Stimulated activated naive CD8-positive, alpha-beta T cell treated with anti-CD3 and anti-CD28 coated beads, Interleukin-15, Interleukin-2, amounts not matched to agents 100 ng/mL and 50 ng/mL, for 24 hours (primary cell): Measurements from ENCODE around the gene TFEB.

Source experiments
- H3K27ac Mint-ChIP-seq: one replicate; pipeline ENCODE4 v1.8.0; 2021; ENCODE audit warnings: mild to moderate bottlenecking, mixed read lengths
- H3K27me3 Mint-ChIP-seq: one replicate; pipeline ENCODE4 v1.8.0; 2021; ENCODE audit warnings: mixed read lengths
- H3K36me3 Mint-ChIP-seq: one replicate; pipeline ENCODE4 v1.8.0; 2021; ENCODE audit warnings: low read depth, mixed read lengths
- H3K4me1 Mint-ChIP-seq: one replicate; pipeline ENCODE4 v1.8.0; 2021; ENCODE audit warnings: low read depth, mixed read lengths
- H3K4me3 Mint-ChIP-seq: one replicate; pipeline ENCODE4 v1.8.0; 2021; ENCODE audit warnings: mild to moderate bottlenecking, mixed read lengths
- H3K9me3 Mint-ChIP-seq: one replicate; pipeline ENCODE4 v1.8.0; 2021; ENCODE audit warnings: mixed read lengths

TFEB gene

GRCh38 chr6:41724586-41725501 lies 10.6 kb downstream of the TFEB start:
- no peak overlapping the region for H3K27ac Mint-ChIP-seq
- H3K4me3 Mint-ChIP-seq = no peak overlapping the region
- H3K36me3 Mint-ChIP-seq = no peaks in the 10 kb centered on the region
- no peaks in the 10 kb centered on the region for H3K27me3 Mint-ChIP-seq
- peaks cover 41% of the 10 kb centered on the region for H3K4me1 Mint-ChIP-seq
- H3K9me3 Mint-ChIP-seq = no peaks in the 10 kb centered on the region

GRCh38 chr6:41724228-41724580 lies 11.2 kb downstream of the TFEB start:
- Mint-ChIP-seq H3K36me3 (no peaks in the 10 kb centered on the region), H3K4me1 (peaks cover 36% of the 10 kb centered on the region), H3K27ac (no peak overlapping the region), H3K27me3 (no peaks in the 10 kb centered on the region), H3K4me3 (peak overlapping the region; percentile 56), H3K9me3 (no peaks in the 10 kb centered on the region)

- H3K4me3 Mint-ChIP-seq = peak overlapping the region; percentile 56
- H3K4me1 Mint-ChIP-seq = peaks cover 32% of the 10 kb centered on the region
- H3K36me3 Mint-ChIP-seq = no peaks in the 10 kb centered on the region
- H3K27ac Mint-ChIP-seq = peak overlapping the region; percentile 49
- H3K9me3 Mint-ChIP-seq = no peaks in the 10 kb centered on the region
- no peaks in the 10 kb centered on the region for H3K27me3 Mint-ChIP-seq
These were observed 11.7 kb downstream of the TFEB start for GRCh38 chr6:41723530-41724227.

GRCh38 chr6:41722969-41723529 lies 12.4 kb downstream of the TFEB start:
- no peaks in the 10 kb centered on the region for H3K36me3 Mint-ChIP-seq

GRCh38 chr6:41721414-41721813 lies 14.0 kb downstream of the TFEB start:
- no peaks in the 10 kb centered on the region for H3K36me3 Mint-ChIP-seq
- peak overlapping the region; percentile 4 for H3K27ac Mint-ChIP-seq
- H3K9me3 Mint-ChIP-seq = no peaks in the 10 kb centered on the region
- H3K27me3 Mint-ChIP-seq = no peaks in the 10 kb centered on the region
- peaks cover 39% of the 10 kb centered on the region for H3K4me1 Mint-ChIP-seq
- no peak overlapping the region for H3K4me3 Mint-ChIP-seq

More at GRCh38 chr6:41722969-41723529, 12.4 kb downstream of the TFEB start:
- Mint-ChIP-seq H3K4me1 (peaks cover 32% of the 10 kb centered on the region), H3K4me3 (peak overlapping the region; percentile 26), H3K27me3 (no peaks in the 10 kb centered on the region), H3K27ac (no peak overlapping the region), H3K9me3 (no peaks in the 10 kb centered on the region)

- Mint-ChIP-seq H3K9me3 (no peaks in the 10 kb centered on the region), H3K36me3 (no peaks in the 10 kb centered on the region), H3K4me3 (no peak overlapping the region), H3K27me3 (no peaks in the 10 kb centered on the region), H3K27ac (peak overlapping the region; percentile 4), H3K4me1 (peaks cover 45% of the 10 kb centered on the region)
These were observed 14.6 kb downstream of the TFEB start for GRCh38 chr6:41720783-41721182.

GRCh38 chr6:41720262-41720620 lies 15.2 kb downstream of the TFEB start:
- H3K4me1 Mint-ChIP-seq = peaks cover 48% of the 10 kb centered on the region
- no peak overlapping the region for H3K4me3 Mint-ChIP-seq
- no peak overlapping the region for H3K27ac Mint-ChIP-seq
- no peaks in the 10 kb centered on the region for H3K27me3 Mint-ChIP-seq
- H3K9me3 Mint-ChIP-seq = no peaks in the 10 kb centered on the region
- no peaks in the 10 kb centered on the region for H3K36me3 Mint-ChIP-seq

- Mint-ChIP-seq H3K27me3 (no peaks in the 10 kb centered on the region), H3K4me3 (no peak overlapping the region), H3K27ac (no peak overlapping the region), H3K4me1 (peaks cover 45% of the 10 kb centered on the region), H3K9me3 (no peaks in the 10 kb centered on the region), H3K36me3 (no peaks in the 10 kb centered on the region)
These were observed 15.8 kb downstream of the TFEB start for GRCh38 chr6:41719436-41720261.

GRCh38 chr6:41718828-41719227 lies 16.6 kb downstream of the TFEB start:
- H3K27ac Mint-ChIP-seq = no peak overlapping the region
- no peak overlapping the region for H3K4me3 Mint-ChIP-seq
- H3K27me3 Mint-ChIP-seq = no peaks in the 10 kb centered on the region
- H3K36me3 Mint-ChIP-seq = no peaks in the 10 kb centered on the region
- peaks cover 45% of the 10 kb centered on the region for H3K4me1 Mint-ChIP-seq
- H3K9me3 Mint-ChIP-seq = no peaks in the 10 kb centered on the region

- H3K27me3 Mint-ChIP-seq = no peaks in the 10 kb centered on the region
- H3K36me3 Mint-ChIP-seq = no peaks in the 10 kb centered on the region
These were observed 18.0 kb downstream of the TFEB start for GRCh38 chr6:41717392-41717736.

GRCh38 chr6:41716516-41717391 lies 18.7 kb downstream of the TFEB start:
- Mint-ChIP-seq H3K27ac (no peak overlapping the region), H3K4me1 (peaks cover 44% of the 10 kb centered on the region), H3K36me3 (no peaks in the 10 kb centered on the region), H3K4me3 (no peak overlapping the region), H3K9me3 (no peaks in the 10 kb centered on the region), H3K27me3 (no peaks in the 10 kb centered on the region)

More at GRCh38 chr6:41717392-41717736, 18.0 kb downstream of the TFEB start:
- Mint-ChIP-seq H3K4me3 (no peak overlapping the region), H3K9me3 (no peaks in the 10 kb centered on the region), H3K27ac (no peak overlapping the region), H3K4me1 (peaks cover 44% of the 10 kb centered on the region)

- Mint-ChIP-seq H3K9me3 (no peaks in the 10 kb centered on the region), H3K4me3 (no peak overlapping the region), H3K4me1 (peaks cover 38% of the 10 kb centered on the region), H3K27me3 (no peaks in the 10 kb centered on the region), H3K27ac (peak overlapping the region; percentile 50), H3K36me3 (no peaks in the 10 kb centered on the region)
These were observed 19.5 kb downstream of the TFEB start for GRCh38 chr6:41715795-41716515.

GRCh38 chr6:41714556-41715273 lies 20.7 kb downstream of the TFEB start:
- no peaks in the 10 kb centered on the region for H3K9me3 Mint-ChIP-seq
- no peaks in the 10 kb centered on the region for H3K27me3 Mint-ChIP-seq
- no peak overlapping the region for H3K27ac Mint-ChIP-seq

More at GRCh38 chr6:41714556-41715273, 20.7 kb downstream of the TFEB start:
- Mint-ChIP-seq H3K4me3 (no peak overlapping the region), H3K4me1 (peaks cover 36% of the 10 kb centered on the region), H3K36me3 (no peaks in the 10 kb centered on the region)
